Trophoblast cell (in vitro differentiated cells and primary cell): ENCODE data around the gene TEX35.

ENCODE experiments used
- DNase-seq, 2 donors: peaks; one replicate each; pipeline ENCODE4 v3.0.0-alpha.2; 2016
- H2AFZ ChIP-seq: 2 replicates; pipeline ENCODE4 v1.6.1; 2013; ENCODE audit warnings: low read length, moderate library complexity, mild to moderate bottlenecking; ENCODE audit not compliant: insufficient read depth, poor library complexity
- H2AK5ac ChIP-seq: 2 replicates; pipeline ENCODE4 v1.6.1; 2013; ENCODE audit warnings: mild to moderate bottlenecking, low read length
- H2BK120ac ChIP-seq: 2 replicates; pipeline ENCODE4 v1.6.1; 2013; ENCODE audit warnings: low read length, mild to moderate bottlenecking, moderate library complexity; ENCODE audit not compliant: insufficient read depth, poor library complexity
- H2BK12ac ChIP-seq: 2 replicates; pipeline ENCODE4 v1.6.1; 2013; ENCODE audit warnings: mild to moderate bottlenecking, low read length, moderate library complexity
- H2BK5ac ChIP-seq: 2 replicates; pipeline ENCODE4 v1.6.1; 2013; ENCODE audit warnings: low read length, low read depth, moderate library complexity, mild to moderate bottlenecking; ENCODE audit not compliant: poor library complexity
- H3K14ac ChIP-seq: 2 replicates; pipeline ENCODE4 v1.6.1; 2013; ENCODE audit warnings: mild to moderate bottlenecking, low read length
- H3K18ac ChIP-seq: 2 replicates; pipeline ENCODE4 v1.6.1; 2013; ENCODE audit warnings: mild to moderate bottlenecking, low read length
- H3K23ac ChIP-seq: 2 replicates; pipeline ENCODE4 v1.6.1; 2013; ENCODE audit warnings: low read length
- H3K27ac ChIP-seq: 2 replicates; pipeline ENCODE4 v1.5.1; 2013; ENCODE audit warnings: low read depth, mild to moderate bottlenecking, inconsistent platforms, low read length, moderate library complexity
- H3K27me3 ChIP-seq: 2 replicates; pipeline ENCODE4 v1.6.1; 2013; ENCODE audit warnings: inconsistent platforms, mild to moderate bottlenecking, low read length, moderate library complexity; ENCODE audit not compliant: insufficient read depth
- H3K36me3 ChIP-seq, 2 experiments: 1 replicate in 1 of 2; 2 replicates in 1 of 2; pipeline ENCODE4 v1.6.1; 2013; ENCODE audit warnings: low read length in 2 of 2, mild to moderate bottlenecking in 2 of 2, moderate library complexity in 1 of 2; ENCODE audit not compliant: insufficient read depth in 2 of 2, control insufficient read depth in 1 of 2
- H3K4ac ChIP-seq: 2 replicates; pipeline ENCODE4 v1.6.1; 2013; ENCODE audit warnings: low read depth, mild to moderate bottlenecking, low read length, moderate library complexity
- H3K4me1 ChIP-seq, 2 experiments: 1 replicate in 1 of 2; 2 replicates in 1 of 2; pipeline ENCODE4 v1.6.1; 2013; ENCODE audit warnings: low read length in 2 of 2, mild to moderate bottlenecking in 2 of 2, moderate library complexity in 1 of 2; ENCODE audit not compliant: insufficient read depth in 2 of 2, control insufficient read depth in 1 of 2
- H3K4me2 ChIP-seq: 2 replicates; pipeline ENCODE4 v1.6.1; 2013; ENCODE audit warnings: inconsistent platforms, mild to moderate bottlenecking, low read length, moderate library complexity
- H3K4me3 ChIP-seq: 2 replicates; pipeline ENCODE4 v1.5.1; 2013; ENCODE audit warnings: mild to moderate bottlenecking, low read depth, low read length, inconsistent platforms
- H3K79me1 ChIP-seq: one replicate; pipeline ENCODE4 v1.6.1; 2013; ENCODE audit warnings: low read length
- H3K79me2 ChIP-seq: 2 replicates; pipeline ENCODE4 v1.6.1; 2013; ENCODE audit warnings: low read length, mild to moderate bottlenecking; ENCODE audit not compliant: control insufficient read depth, insufficient read depth, poor library complexity
- H3K9ac ChIP-seq: 2 replicates; pipeline ENCODE4 v1.6.1; 2013; ENCODE audit warnings: mild to moderate bottlenecking, low read length
- H3K9me3 ChIP-seq: 2 replicates; pipeline ENCODE4 v1.6.1; 2013; ENCODE audit warnings: low read depth, mild to moderate bottlenecking, control low read depth, inconsistent platforms, low read length; ENCODE audit not compliant: insufficient read depth
- H4K12ac ChIP-seq: 2 replicates; pipeline ENCODE4 v1.6.1; 2013; ENCODE audit warnings: low read depth, mild to moderate bottlenecking, low read length, moderate library complexity
- H4K8ac ChIP-seq: 2 replicates; pipeline ENCODE4 v1.6.1; 2013; ENCODE audit warnings: low read depth, mild to moderate bottlenecking, low read length, moderate library complexity
- H4K91ac ChIP-seq: one replicate; pipeline ENCODE4 v1.6.1; 2013; ENCODE audit warnings: low read depth, mild to moderate bottlenecking, low read length, moderate library complexity
- WGBS: extraction: QIAGEN DNeasy Blood & Tissue Kit; methylation state at CpG from one replicate; pipeline ENCODE4 v1.1.7; 2013; ENCODE audit warnings: missing lambda C conversion rate; ENCODE audit not compliant: insufficient read length, insufficient coverage; ENCODE audit errors: extremely low coverage; 5-methylcytosine and 5-hydroxymethylcytosine counted together

The TEX35 gene

DNA sequence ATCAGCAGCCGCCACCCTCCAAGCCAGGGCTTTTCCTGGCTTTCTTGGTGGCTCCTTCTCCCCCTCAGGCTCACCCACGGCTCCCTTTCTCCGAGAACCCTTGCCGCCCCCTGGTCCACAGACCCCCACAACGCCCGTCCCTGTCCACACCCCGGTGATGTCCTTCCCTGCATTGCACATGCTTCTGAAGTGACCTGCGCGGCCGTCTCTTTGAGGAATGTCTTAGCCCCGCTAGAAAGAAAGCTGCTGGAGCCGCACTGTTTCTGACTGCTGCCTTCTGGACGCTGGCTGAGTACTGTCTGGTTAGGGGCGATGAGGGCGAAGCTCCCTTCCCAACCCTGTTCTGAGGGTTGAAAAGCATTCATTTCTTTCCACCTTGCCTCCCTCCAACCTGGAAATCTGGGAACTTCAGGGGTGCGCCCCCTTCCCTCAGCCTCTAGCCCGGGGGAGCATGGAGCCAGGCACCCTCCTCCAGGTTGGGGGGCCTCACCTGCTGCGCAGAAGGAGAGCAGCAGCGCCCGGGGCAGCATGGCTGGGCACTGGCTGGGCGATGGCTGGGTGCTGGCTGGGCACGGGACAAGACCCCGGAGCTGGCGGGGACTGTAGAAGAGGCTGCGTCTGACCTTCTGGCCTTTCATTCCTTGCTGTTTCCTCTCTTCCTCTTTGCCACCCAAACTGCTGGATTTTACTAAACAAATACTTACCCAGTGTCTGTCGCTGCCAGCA lies 16.3 kb upstream of the TEX35 start, which contains the start of gene CLEC20A:
Gene CLEC20A (minus strand): TSS at position 555 of the 726 bp plus-strand sequence. CDS start 25 bp downstream, at position 530.
- no CpG with 5 or more reads among the region's 26 CpGs for WGBS

DNA sequence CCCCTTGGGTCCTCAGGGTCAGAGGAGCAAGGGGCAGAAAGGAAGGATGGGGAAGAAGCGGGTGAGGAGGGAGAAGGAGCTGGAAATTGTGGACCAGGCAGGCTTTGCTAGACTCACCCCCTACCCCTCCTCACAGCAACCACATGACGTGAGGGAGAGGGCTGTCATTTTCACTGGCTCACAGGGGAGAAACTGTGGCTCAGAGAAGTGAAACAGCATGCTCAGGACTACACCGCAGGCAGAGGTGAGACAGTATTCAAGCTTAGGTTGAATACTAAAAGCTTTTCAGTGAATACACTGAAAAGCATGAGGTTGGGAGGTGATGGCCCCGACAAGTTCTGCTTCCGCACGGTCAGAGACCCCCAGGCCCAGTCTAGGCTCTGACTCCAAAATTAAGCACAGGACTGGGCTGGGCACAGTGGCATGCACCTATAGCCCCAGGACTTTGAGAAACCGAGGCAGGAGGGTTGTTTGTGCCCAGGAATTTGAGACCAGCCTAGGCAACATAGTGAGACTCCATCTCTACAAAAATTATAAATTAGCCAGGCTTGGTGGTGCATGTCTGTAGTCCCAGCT lies 14.9 kb upstream of the TEX35 start:
- Histone ChIP-seq H4K12ac (no peak overlapping the region), H3K27me3 (no peaks in the 10 kb centered on the region), H3K4ac (no peak overlapping the region), H3K4me2 (no peak overlapping the region), H3K79me2 (no peaks in the 10 kb centered on the region), H2AK5ac (no peak overlapping the region), H3K9me3 (peaks cover 3% of the 10 kb centered on the region), H3K36me3 (no peaks in the 10 kb centered on the region), H4K8ac (no peak overlapping the region), H3K27ac (no peak overlapping the region), H2BK12ac (no peak overlapping the region), H3K14ac (no peak overlapping the region), H3K9ac (no peak overlapping the region), H3K23ac (no peak overlapping the region), H3K4me3 (no peak overlapping the region), H3K79me1 (no peaks in the 10 kb centered on the region), H3K18ac (no peak overlapping the region), H2BK120ac (no peak overlapping the region), H2AFZ (no peak overlapping the region), H2BK5ac (no peak overlapping the region), H4K91ac (no peak overlapping the region), H3K4me1 (peaks cover 2 to 3% of the 10 kb centered on the region in 2 experiments)
- DNase-seq, result no peak
- no CpG with 5 or more reads among the region's 7 CpGs for WGBS

More for the DNA sequence above, 16.3 kb upstream of the TEX35 start, which contains the start of gene CLEC20A:
- Histone ChIP-seq H3K79me2 (no peaks in the 10 kb centered on the region), H4K12ac (no peak within 1 kb of the TSS), H2BK5ac (no peak within 1 kb of the TSS), H2BK120ac (no peak within 1 kb of the TSS), H2AFZ (no peak within 1 kb of the TSS), H3K4me3 (no peak within 1 kb of the TSS), H3K9ac (no peak within 1 kb of the TSS), H2AK5ac (no peak within 1 kb of the TSS), H3K4me1 (peaks cover 0 to 2% of the 10 kb centered on the region in 2 experiments), H3K27me3 (no peaks in the 10 kb centered on the region), H3K4me2 (no peak within 1 kb of the TSS), H3K9me3 (peaks cover 3% of the 10 kb centered on the region), H2BK12ac (no peak within 1 kb of the TSS), H3K18ac (no peak within 1 kb of the TSS), H4K8ac (no peak within 1 kb of the TSS), H4K91ac (no peak within 1 kb of the TSS), H3K4ac (no peak within 1 kb of the TSS), H3K14ac (no peak within 1 kb of the TSS), H3K36me3 (no peaks in the 10 kb centered on the region), H3K23ac (no peak within 1 kb of the TSS), H3K27ac (no peak within 1 kb of the TSS), H3K79me1 (no peaks in the 10 kb centered on the region)
- no peak for DNase-seq

DNA sequence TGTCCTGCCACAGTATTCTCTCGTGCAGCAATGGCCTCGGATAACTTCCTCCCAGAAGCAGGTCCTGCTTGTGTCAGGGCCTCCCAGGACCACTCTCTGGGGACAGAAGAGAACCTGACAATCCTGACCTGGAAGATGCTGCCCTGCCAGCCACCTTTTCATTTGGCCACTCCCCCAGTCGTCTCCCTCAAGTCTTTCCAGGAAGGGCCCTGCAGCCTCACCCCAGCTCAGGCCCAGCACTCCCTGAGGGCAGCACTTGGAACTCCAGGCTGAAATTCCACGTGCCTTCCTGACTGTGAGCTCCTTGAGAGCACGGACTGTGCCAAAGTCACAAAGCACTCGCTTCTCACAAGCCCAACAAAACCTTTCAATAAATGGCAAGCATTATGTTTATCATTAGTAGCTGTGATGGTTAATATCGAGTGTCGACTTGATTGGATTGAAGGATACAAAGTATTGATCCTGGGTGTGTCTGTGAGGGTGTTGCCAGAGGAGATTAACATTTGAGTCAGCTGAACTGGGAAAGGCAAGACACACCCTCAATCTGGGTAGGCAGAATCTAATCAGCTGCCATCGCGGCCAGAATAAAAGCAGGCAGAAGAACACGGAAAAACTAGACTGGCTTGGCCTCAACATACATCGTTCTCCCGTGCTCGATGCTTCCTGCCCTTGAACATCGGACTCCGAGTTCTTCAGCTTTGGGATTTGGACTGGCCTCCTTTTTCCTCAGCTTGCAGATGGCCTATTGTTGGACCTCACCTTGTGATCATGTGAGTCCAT lies 13.8 kb upstream of the TEX35 start:
- H3K9ac ChIP-seq, result no peak overlapping the region
- DNase-seq, result no peak
- no peaks in the 10 kb centered on the region for H3K9me3 ChIP-seq
- no peaks in the 10 kb centered on the region for H3K79me2 ChIP-seq
- no peak overlapping the region for H4K8ac ChIP-seq
- no peak overlapping the region for H2AK5ac ChIP-seq
- H3K4me1 ChIP-seq, result peaks cover 2 to 3% of the 10 kb centered on the region in 2 experiments
- H2BK5ac ChIP-seq, result no peak overlapping the region
- no peak overlapping the region for H3K4me3 ChIP-seq
- no peak overlapping the region for H3K23ac ChIP-seq
- no peak overlapping the region for H2BK12ac ChIP-seq
- H3K18ac ChIP-seq, result no peak overlapping the region
- H2AFZ ChIP-seq, result no peak overlapping the region
- H4K91ac ChIP-seq, result no peak overlapping the region
- H3K79me1 ChIP-seq, result no peaks in the 10 kb centered on the region
- WGBS, result no CpG with 5 or more reads among the region's 16 CpGs
- H3K4me2 ChIP-seq, result no peak overlapping the region
- no peaks in the 10 kb centered on the region for H3K27me3 ChIP-seq
- H3K4ac ChIP-seq, result no peak overlapping the region
- no peak overlapping the region for H3K14ac ChIP-seq
- H2BK120ac ChIP-seq, result no peak overlapping the region
- H4K12ac ChIP-seq, result no peak overlapping the region
- no peaks in the 10 kb centered on the region for H3K36me3 ChIP-seq
- no peak overlapping the region for H3K27ac ChIP-seq

DNA sequence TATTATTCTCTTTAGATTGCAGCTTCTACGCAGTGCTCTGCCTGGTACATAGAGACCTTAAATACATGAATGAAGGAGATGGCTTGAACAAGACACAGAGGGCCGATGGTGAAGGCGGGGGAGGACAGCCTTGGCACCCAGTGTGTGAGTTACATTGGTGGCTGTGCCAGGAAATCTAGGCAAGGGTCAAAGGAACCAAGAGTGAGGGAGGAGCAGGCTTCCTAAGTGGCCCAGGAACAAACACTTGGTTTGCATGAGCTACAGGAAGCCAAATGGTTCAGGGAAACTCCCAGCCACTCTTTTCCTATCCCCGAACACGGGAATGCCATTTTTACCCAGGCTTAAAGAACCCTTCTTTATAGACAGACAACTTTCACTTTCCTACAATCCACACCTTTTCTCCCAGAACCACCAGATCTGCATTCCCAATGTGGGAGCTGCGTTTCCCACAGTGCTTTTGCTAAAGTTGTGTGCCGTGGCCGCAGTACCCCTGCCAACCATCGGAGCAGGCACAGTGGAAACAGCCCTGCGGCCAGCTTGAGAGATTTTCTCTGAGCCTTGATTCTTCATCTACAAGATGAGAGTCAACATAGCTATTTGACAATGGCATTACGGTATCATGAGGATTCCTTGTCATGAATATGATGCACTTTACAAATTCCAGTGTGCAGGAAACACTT lies 12.7 kb upstream of the TEX35 start:
- Histone ChIP-seq H2BK5ac (no peak overlapping the region), H2BK120ac (no peak overlapping the region), H2AK5ac (no peak overlapping the region), H3K4me3 (no peak overlapping the region), H3K4me2 (no peak overlapping the region), H3K23ac (no peak overlapping the region), H4K91ac (no peak overlapping the region), H3K9ac (no peak overlapping the region), H3K36me3 (no peaks in the 10 kb centered on the region), H3K79me2 (no peaks in the 10 kb centered on the region), H3K27me3 (no peaks in the 10 kb centered on the region), H3K4ac (no peak overlapping the region), H3K4me1 (peaks cover 2 to 3% of the 10 kb centered on the region in 2 experiments), H2AFZ (no peak overlapping the region), H2BK12ac (no peak overlapping the region), H3K14ac (no peak overlapping the region), H4K12ac (no peak overlapping the region), H3K18ac (no peak overlapping the region), H3K27ac (no peak overlapping the region), H3K79me1 (no peaks in the 10 kb centered on the region), H4K8ac (no peak overlapping the region), H3K9me3 (no peaks in the 10 kb centered on the region)
- no CpG with 5 or more reads among the region's 11 CpGs for WGBS
- peak in 1 of 2 donors; percentile 8 for DNase-seq
